ENCODE data around the gene CAMK1D. TPM values are rescaled to one million over a fixed set of nuclear protein-coding genes. Genes with fewer than 3 reads are reported as not detected.

The CAMK1D gene
- polyA plus RNA-seq, 1 of the 3 experiments (the other 2 are of a cell fraction): 4.1 TPM

- TF ChIP-seq ZBTB33 (IDR thresholded peaks at IDR 0.05; ENCODE audit: borderline replicate concordance, low read depth): no peak
- TF ChIP-seq PBX3 (IDR thresholded peaks at IDR 0.05): peak; percentile 92
- no peak for TF ChIP-seq MXI1 (IDR thresholded peaks at IDR 0.05; ENCODE audit: low read depth, low read length)
- TF ChIP-seq POLR2AphosphoS5 (IDR thresholded peaks at IDR 0.05; ENCODE audit: low read depth, low read length): peak; percentile 70; the same call in 1 of the 2 replicates
- TF ChIP-seq RFX5 (IDR thresholded peaks at IDR 0.05; ENCODE audit: low read length): peak; percentile 95
- TF ChIP-seq SIN3A (IDR thresholded peaks at IDR 0.05; ENCODE audit: borderline replicate concordance, low read depth, low read length): no peak
- no peak for TF ChIP-seq NFIC (IDR thresholded peaks at IDR 0.05; ENCODE audit: borderline replicate concordance)
- TF ChIP-seq YY1 (IDR thresholded peaks at IDR 0.05; ENCODE audit: low read depth): 0 out of 2 replicates have a peak, but pooled peaks have one; percentile 24
- TF ChIP-seq FOXJ3 (CRISPR knock-in tag; IDR thresholded peaks at IDR 0.05): no peak
- TF ChIP-seq CHD2 (IDR thresholded peaks at IDR 0.05; ENCODE audit: low read length, partially characterized antibody): no peak
- TF ChIP-seq RXRA (IDR thresholded peaks at IDR 0.05; ENCODE audit: borderline replicate concordance, low read depth): no peak
- TF ChIP-seq, protein P1, sequence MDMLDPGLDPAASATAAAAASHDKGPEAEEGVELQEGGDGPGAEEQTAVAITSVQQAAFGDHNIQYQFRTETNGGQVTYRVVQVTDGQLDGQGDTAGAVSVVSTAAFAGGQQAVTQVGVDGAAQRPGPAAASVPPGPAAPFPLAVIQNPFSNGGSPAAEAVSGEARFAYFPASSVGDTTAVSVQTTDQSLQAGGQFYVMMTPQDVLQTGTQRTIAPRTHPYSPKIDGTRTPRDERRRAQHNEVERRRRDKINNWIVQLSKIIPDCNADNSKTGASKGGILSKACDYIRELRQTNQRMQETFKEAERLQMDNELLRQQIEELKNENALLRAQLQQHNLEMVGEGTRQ (IDR thresholded peaks at IDR 0.05; ENCODE audit: borderline replicate concordance, low read depth, low read length): no peak
- TF ChIP-seq, protein P2, sequence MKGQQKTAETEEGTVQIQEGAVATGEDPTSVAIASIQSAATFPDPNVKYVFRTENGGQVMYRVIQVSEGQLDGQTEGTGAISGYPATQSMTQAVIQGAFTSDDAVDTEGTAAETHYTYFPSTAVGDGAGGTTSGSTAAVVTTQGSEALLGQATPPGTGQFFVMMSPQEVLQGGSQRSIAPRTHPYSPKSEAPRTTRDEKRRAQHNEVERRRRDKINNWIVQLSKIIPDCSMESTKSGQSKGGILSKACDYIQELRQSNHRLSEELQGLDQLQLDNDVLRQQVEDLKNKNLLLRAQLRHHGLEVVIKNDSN (IDR thresholded peaks at IDR 0.05; ENCODE audit: borderline replicate concordance, low read depth): no peak
- peak; percentile 98 for TF ChIP-seq TCF12 (IDR thresholded peaks at IDR 0.05)
Observed at GRCh38 chr10:12685261-12686058, 336.1 kb downstream of the CAMK1D start (continued).

DNA sequence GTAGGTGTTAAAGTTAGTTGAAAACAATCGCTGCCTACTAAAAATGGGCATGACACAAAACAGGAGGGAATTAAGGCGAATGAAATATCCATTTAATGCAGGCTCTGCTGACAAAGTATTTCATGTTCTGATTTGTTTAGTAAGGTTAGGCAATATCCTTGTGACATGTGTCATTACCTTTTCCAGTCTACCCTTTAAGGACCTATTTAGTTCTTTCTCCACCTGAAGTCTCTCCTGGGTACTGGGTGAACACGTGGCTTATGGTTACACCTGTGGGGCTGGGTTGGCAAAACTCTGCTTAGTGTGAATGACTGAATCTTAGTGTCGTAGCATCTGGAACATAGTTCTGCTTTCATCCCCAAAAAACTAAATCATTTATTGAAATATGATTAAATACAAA is 338.6 kb downstream of the CAMK1D start:
- Histone ChIP-seq H3K36me3 (replicated peaks in 1 of 2; ENCODE audit: control insufficient read depth in 1 of 2, insufficient read depth in 2 of 2, low read length in 1 of 2) (no peaks in the 10 kb centered on the region), H3K4me1 (ENCODE audit: control insufficient read depth in 1 of 2, insufficient read depth in 2 of 2, low read depth in 1 of 2, low read length in 1 of 2) (no peaks in the 10 kb centered on the region), H4K20me1 (ENCODE audit: insufficient read depth) (no peaks in the 10 kb centered on the region), H3K9me3 (no peaks in the 10 kb centered on the region), H2AFZ (ENCODE audit: low read depth) (no peak overlapping the region), H3K4me2 (no peak overlapping the region), H3K9me2 (no peaks in the 10 kb centered on the region), H3K79me2 (ENCODE audit: insufficient read depth) (no peaks in the 10 kb centered on the region), H3K4me3 (ENCODE audit: low read depth in 2 of 2, low read length in 1 of 2) (no peak overlapping the region), H3F3A (replicated peaks; ENCODE audit: insufficient read depth) (no peaks in the 10 kb centered on the region), H3K27me3 (ENCODE audit: insufficient read depth) (no peaks in the 10 kb centered on the region), H3K9ac (no peak overlapping the region), H3K27ac (ENCODE audit: low read depth in 2 of 2, low read length in 1 of 2) (no peak overlapping the region)
- WGBS (ENCODE audit: low lambda C conversion rate): 83% methylated on average over 4 of the region's 4 CpGs
- ChIA-PET POLR2A (no interaction called here), CTCF (no interaction called here)
- DNase-seq: no peak
- TF ChIP-seq JUND (IDR thresholded peaks at IDR 0.05) (no peak), FOXM1 (IDR thresholded peaks at IDR 0.05; ENCODE audit: low read depth) (no peak), GABPA (IDR thresholded peaks at IDR 0.05; ENCODE audit: low read depth) (no peak), MEF2A (IDR thresholded peaks at IDR 0.05; ENCODE audit: borderline replicate concordance, low read depth) (no peak), TEAD4 (IDR thresholded peaks at IDR 0.05; ENCODE audit: borderline replicate concordance, insufficient read depth) (no peak), MXI1 (IDR thresholded peaks at IDR 0.05; ENCODE audit: low read depth, low read length) (no peak), POLR2AphosphoS5 (IDR thresholded peaks at IDR 0.05; ENCODE audit: low read depth, low read length) (no peak), TAF1 (IDR thresholded peaks at IDR 0.05; ENCODE audit: borderline replicate concordance, low read depth, low read length) (no peak), YY1 (IDR thresholded peaks at IDR 0.05; ENCODE audit: low read depth) (no peak), GATA2 (CRISPR knock-in tag; IDR thresholded peaks at IDR 0.05) (no peak), RAD21 (IDR thresholded peaks at IDR 0.05; ENCODE audit: low read length) (no peak), SMC3 (IDR thresholded peaks at IDR 0.05; ENCODE audit: low read depth, low read length) (no peak)
- TF ChIP-seq, protein P1 (IDR thresholded peaks at IDR 0.05; ENCODE audit: borderline replicate concordance, low read depth, low read length): no peak
- TF ChIP-seq, protein P2 (IDR thresholded peaks at IDR 0.05; ENCODE audit: borderline replicate concordance, low read depth): no peak

All from SK-N-SH (cell line).